ENCODE results near the gene PRKACA.

DNA sequence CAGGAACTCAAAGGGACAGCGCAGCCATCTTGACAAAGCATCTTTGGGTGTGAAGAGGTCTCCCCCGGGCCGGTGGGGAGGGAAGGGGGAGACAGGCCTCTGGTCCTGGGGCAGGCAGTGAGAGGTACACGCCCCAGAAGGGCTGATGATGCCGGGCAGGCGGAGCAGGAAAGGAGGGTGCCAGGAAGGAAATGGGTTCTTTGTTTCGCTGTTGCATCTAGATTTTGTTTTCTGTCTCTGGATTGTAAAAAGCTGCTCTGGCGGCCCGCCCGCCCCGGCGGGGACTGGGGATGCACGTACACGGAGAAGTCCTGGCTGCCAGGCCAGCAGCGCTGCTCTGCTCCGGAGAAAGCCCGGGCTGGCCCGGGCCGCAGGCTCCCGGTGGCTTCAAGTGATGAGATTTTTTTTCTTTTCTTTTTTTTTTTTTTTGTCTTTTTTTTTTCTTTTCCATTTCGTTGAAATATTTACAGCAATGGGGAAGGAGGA is 32.0 kb upstream of the PRKACA start:
- TF ChIP-seq, protein P1, sequence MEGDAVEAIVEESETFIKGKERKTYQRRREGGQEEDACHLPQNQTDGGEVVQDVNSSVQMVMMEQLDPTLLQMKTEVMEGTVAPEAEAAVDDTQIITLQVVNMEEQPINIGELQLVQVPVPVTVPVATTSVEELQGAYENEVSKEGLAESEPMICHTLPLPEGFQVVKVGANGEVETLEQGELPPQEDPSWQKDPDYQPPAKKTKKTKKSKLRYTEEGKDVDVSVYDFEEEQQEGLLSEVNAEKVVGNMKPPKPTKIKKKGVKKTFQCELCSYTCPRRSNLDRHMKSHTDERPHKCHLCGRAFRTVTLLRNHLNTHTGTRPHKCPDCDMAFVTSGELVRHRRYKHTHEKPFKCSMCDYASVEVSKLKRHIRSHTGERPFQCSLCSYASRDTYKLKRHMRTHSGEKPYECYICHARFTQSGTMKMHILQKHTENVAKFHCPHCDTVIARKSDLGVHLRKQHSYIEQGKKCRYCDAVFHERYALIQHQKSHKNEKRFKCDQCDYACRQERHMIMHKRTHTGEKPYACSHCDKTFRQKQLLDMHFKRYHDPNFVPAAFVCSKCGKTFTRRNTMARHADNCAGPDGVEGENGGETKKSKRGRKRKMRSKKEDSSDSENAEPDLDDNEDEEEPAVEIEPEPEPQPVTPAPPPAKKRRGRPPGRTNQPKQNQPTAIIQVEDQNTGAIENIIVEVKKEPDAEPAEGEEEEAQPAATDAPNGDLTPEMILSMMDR (conservative IDR thresholded peaks at IDR 0.05; ENCODE audit: low read depth, low read length) = no peak
- TF ChIP-seq EZH2 (IDR thresholded peaks at IDR 0.05; ENCODE audit: borderline replicate concordance, low read depth, low read length, poor library complexity, severe bottlenecking) = no peak

Measured in A673 (cell line).